Frontal cortex (tissue), 4 donors: ENCODE measurements around the gene LUC7L3. TPM values are rescaled to one million over a fixed set of nuclear protein-coding genes. Genes with fewer than 3 reads are reported as not detected.
"Not testable (repeated sequence)": the region's sequence is repeated elsewhere in the genome, so short reads cannot be mapped to it uniquely, and the experiment has no call there.

ENCODE experiments used
- DNase-seq, 2 donors: peaks; one replicate each; pipeline ENCODE4 v3.0.0; 2012; ENCODE audit warnings: low spot score in 2 of 2
- FAIRE-seq: peaks from 2 replicates; lab custom pipeline; 2012; peaks lifted over from hg19 to GRCh38; lab: Jason Lieb, UNC
- total RNA-seq: library from RNA; depleted of rRNA; stranded (reverse); fragments of >200 nt; gene quantifications from one replicate; pipeline ENCODE4 v1.2.3, GENCODE V29; 2014
- donor health status: control.
- donor health status: control.
- donor health status: control.

LUC7L3 gene
- 115 TPM for total RNA-seq

GRCh38 chr17:50719144-50719923 lies at the start of gene LUC7L3:
TSS of gene LUC7L3 (plus strand) at chr17:50719603. CDS start at chr17:50719733, 130 bp downstream.
- no peak for FAIRE-seq

GRCh38 chr17:50672071-50672470 lies 47.3 kb upstream of the LUC7L3 start:
- FAIRE-seq (no peak), DNase-seq (no peak)

More at GRCh38 chr17:50719144-50719923, at the start of gene LUC7L3:
- DNase-seq, result peak; percentile 96 to 97

GRCh38 chr17:50672831-50673551 lies 46.4 kb upstream of the LUC7L3 start:
- FAIRE-seq, result no peak
- DNase-seq, result no peak

- DNase-seq (no peak), FAIRE-seq (no peak)
These were observed 44.2 kb upstream of the LUC7L3 start for GRCh38 chr17:50675190-50675589.

- DNase-seq, result no peak
- FAIRE-seq, result no peak
These were observed 43.8 kb upstream of the LUC7L3 start for GRCh38 chr17:50675627-50676026.

- FAIRE-seq (no peak), DNase-seq (no peak)
These were observed 43.1 kb upstream of the LUC7L3 start for GRCh38 chr17:50676065-50676975.

- FAIRE-seq, result no peak
- DNase-seq, result no peak
These were observed 41.5 kb upstream of the LUC7L3 start for GRCh38 chr17:50677851-50678375.

GRCh38 chr17:50679008-50679544 lies 40.3 kb upstream of the LUC7L3 start:
- FAIRE-seq (no peak), DNase-seq (no peak)

GRCh38 chr17:50680126-50680525 lies 39.3 kb upstream of the LUC7L3 start:
- no peak for DNase-seq

GRCh38 chr17:50680543-50681262 lies 38.7 kb upstream of the LUC7L3 start:
- DNase-seq, FAIRE-seq: not testable (repeated sequence)

More at GRCh38 chr17:50680126-50680525, 39.3 kb upstream of the LUC7L3 start:
- FAIRE-seq, result no peak

GRCh38 chr17:50681263-50682200 lies 37.9 kb upstream of the LUC7L3 start:
- DNase-seq (peak; percentile 44 to 68), FAIRE-seq (no peak)

GRCh38 chr17:50682441-50682840 lies 37.0 kb upstream of the LUC7L3 start:
- FAIRE-seq, result no peak
- DNase-seq, result no peak

GRCh38 chr17:50682938-50683337 lies 36.5 kb upstream of the LUC7L3 start:
- DNase-seq, result no peak
- no peak for FAIRE-seq

- no peak for FAIRE-seq
- no peak for DNase-seq
These were observed 35.7 kb upstream of the LUC7L3 start for GRCh38 chr17:50683434-50684287.

- no peak for FAIRE-seq
- no peak for DNase-seq
These were observed 35.2 kb upstream of the LUC7L3 start for GRCh38 chr17:50684288-50684611.

- no peak for DNase-seq
- no peak for FAIRE-seq
These were observed 34.6 kb upstream of the LUC7L3 start for GRCh38 chr17:50684612-50685333.

- FAIRE-seq, result no peak
- no peak for DNase-seq
These were observed 34.1 kb upstream of the LUC7L3 start for GRCh38 chr17:50685334-50685665.
